Measurements from ENCODE around the gene B4GAT1.
A peak's percentile ranks its signal among the peaks of the same experiment; 100 is the strongest.

B4GAT1 gene

DNA sequence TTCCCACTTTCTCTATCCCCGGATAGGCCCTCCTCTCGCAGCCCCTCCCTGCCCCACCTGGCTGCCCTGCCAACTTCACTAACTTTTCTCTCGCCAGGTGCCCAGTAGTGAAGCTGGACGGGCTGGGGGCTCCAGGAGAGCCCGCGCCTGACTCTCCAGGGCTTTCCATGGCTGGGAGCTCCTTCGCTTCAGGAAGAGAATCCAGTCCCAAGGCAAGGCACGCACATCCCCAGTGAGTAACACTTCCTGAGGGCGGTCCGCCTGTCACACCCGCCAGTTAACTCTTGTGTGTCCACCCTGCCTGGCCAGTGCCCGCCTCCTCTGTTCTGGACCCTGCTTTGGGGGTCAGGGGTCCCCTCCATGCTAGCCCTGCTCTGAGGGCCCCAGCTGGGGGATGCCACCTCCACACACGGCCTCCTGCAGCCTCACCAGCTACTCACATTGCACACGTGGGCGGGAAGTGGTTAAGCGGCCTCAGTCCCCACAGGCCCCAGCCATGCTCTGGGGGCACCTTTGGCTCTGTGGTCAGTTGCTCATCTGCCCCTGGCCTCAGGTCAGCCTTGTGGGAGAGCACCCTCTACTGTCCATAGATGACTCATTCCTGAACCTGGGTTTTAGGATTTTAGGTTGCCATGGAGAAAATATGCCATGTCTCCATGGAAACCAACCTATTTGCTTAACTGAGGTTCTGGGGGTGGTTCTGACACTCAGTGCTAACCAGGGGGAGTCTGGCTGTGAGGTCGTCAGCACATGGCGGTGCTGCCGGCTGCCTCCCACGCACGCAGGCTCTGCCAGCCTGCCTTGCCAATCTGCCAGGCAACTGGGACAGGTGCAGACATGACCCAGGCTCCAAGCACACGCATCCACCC, 11.0 kb downstream of the B4GAT1 start, which contains the start of gene RIN1:
Gene RIN1, minus strand, starts transcription at position 201 of the 869 bp plus-strand sequence. Its CDS starts 32 bp downstream, at position 169.
- DNase-seq, result no peak

DNA sequence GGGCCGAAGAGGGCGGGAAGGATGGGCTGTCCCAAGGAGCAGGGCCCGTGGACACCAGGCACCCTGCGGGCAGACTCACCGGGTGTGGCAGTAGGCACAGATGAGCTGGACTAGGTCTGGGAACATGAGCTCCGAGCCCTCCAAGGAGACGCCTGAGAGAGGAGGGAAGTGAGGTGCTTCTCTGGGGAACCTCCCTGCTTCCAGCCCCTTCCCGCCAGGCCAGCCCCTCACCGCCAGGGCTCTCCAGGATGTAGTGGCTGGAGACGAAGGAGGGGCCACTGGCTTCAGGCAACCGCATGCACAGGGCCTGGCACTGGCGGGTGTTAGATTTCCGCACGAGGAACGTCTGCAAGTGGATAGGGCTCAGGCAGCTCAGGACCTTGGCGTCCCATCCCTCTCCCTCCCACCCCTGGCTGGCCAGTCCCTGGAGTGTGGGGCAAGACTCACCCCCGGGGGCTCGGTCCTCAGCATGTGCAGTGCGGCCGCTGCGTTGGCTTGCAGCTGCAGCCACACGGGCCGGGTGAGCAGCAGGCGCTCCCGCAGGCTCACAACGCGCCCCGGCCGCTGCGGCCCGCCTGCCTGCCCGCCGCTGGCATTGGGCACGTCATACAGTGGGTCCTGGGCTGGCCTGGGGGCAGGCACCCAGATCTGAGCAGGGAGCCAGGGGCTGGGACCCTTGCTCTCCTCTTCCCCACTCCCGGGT, 11.7 kb downstream of the B4GAT1 start:
- no peak for DNase-seq

DNA sequence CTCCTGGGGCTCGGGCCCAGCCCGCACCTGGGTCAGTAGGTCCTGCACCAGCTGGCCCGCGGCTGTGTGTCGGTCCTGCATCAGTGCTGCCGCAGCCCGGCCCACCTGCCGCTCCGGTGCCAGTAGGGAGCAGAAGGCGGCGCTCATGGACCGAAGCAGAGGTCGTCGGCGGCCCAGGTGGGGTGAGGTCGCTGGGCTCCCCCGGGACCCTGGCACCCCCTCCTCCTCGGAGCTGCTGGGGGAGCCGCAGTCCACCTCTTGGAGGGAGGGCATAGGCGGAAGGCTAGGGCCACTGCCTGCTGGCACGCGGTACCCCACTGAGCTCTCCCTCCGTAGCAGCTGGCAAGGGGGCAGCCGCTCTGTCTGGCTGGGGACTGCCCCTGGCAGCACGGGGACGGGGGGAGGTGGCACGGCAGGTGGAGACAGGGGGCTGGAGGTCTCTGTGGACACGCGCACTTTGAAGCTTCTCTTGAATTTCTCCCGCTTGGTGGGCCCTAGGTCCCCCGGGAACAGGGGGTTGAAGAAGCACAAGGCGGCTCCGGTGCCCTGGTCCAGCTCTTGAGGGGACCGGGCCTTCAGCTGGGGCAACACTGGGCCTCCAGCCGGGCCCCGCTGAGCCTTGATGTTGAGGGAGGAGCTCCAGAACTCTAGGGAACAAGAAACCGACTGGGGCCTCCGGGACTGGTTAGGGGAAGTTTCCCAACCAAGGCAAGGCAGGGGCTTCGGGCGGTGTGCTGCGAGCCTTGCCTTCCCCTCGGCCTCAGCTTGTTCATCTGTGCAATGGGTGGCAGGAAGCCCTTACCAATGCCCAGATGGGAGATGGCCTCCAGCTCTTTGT, 12.6 kb downstream of the B4GAT1 start:
- DNase-seq, result no peak

DNA sequence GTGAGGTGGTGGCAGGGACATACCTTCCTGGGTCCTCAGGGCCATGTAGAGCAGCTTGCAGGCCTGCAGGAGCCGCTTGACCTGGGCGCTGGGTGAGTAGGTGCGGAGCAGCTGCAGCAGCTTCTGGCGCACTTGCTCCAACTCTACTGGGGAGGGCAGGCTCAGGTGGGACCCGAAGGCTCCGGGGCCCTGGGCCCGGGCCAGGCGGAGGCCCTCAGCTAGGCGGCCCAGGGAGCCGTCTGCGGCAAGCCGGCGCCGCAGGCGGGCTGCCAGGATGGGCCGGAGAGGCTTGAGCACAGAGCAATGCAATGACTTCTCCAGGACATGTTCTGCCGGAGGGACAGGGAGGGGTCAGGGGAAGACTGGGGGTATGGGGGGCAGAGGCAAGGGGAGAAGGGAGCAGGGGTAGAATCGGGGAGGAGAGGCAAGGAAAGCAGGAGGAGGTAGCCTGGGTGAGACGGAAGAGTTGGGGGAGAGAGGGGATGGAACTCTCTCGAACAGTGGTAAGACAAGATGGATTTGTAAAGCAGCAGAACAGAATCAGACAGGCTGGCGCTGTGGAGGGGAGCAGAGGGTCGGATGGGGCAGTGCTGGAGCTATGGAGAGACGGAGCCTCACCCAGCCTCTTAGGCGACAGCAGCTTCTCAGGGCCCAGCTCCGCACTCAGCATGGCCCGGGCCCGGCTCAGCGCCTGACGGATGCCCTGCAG, 13.4 kb downstream of the B4GAT1 start:
- DNase-seq, result no peak

DNA sequence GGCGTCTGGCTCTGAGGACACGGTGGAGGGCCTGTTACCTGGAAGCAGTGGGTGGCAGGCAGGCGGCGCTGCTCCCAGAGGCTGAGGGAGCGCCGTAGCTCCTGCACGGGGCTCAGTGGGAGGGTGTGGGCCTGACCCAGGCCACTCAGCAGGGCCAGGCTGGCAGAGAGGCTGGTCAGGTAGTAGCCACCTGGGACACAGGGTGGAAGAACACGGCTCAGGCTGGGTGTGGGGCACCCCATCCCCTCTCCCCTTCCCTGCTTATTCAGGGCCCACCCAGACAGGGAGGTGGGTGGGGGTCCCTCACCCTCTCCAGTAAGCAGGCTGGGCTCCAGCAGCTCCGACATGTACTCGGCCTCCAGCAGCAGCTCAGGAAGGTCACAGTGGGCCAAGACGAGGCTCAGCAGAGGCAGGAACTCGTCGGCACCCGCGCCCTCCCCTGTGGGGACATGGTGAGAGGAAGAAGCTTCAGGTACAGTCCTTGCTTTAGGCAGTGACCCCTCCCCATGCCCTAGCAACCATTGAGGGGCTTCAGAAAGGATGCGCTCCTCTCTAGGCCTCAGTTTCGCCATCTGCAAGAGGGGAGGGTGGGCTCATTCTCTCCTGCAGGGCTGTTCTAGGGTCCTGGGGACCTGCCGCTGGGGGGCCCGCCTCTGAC, 14.1 kb downstream of the B4GAT1 start:
- no peak for DNase-seq

DNA sequence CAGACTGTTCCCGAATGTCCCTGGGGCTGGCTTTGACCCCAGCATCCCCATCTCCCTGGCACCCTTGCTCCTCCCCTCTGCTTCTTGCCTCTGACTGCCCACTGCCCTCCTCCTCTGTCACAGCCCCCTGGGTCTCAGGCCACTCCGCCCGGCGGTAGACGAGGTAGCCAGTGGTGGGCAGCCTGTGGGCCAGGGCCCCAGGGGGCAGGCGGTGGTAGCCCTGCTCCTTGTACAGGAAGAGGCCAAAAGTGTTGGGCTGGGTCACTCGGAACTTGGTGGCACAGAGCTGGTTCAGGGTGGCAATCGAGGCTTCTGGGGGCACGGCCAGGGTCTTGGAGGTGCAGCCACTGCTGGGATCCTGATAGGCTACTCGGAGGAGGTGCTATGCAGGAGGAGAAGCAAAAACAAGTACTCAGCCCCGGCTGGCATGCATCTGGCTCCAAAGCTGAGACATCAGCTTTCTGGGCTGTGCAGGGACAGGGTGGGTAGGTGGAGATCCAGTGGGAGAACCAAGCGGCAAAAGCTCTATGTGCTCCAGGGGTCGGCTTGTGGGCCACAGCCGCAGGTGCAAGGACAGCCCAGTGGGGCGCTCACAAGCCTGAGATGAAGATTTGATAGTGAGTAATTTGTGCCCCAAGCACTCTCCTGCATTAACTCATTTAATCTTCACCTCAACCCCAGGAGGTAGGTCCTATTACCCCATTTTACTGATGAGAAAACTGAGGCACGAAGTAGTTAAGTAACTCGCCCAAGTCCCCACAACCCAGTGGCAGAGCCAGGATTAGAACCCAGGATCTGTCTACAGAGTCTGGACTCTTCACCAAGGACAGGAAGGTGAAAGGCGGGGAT, 14.8 kb downstream of the B4GAT1 start:
- no peak for DNase-seq

DNA sequence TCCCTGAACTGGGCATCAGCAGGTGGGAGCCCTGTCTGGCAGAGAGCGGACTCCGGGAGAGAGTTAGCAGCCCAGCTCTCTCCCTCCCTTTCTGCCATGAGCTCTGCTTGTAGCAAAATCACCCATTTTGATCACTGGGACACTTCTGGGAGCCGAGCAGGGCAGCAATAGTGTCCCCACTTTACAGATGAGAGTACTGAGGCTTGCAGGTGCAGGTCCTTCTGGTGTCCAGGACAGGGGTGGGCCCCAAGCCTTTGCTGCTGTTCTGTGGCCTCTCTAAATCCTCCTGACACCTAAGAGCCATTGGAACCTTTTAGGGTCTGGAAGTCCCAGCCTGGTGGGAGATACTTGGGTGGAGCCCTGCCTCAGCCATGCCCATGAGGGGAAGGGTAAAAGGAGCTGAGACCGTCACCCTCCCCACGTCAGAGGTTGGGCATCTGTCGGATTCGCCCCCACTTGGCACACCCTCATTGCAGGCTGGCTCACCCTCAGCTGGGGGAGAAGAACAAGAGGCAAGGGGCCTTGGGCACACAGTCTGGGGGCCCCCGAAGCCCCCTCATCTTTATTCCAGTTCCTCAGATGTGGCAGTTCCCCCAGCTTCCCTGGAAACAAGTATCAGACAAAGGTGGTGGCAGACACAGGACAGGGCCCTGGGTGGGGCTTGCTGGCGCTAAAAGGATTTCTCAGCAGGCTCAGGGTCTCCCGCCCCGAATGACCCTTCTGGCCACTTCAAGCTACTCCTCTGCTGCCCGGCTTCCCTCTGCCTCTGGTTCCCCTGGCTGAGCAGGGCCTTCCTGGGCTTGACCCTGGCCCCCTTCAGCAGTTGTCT, 15.7 kb downstream of the B4GAT1 start:
- DNase-seq, result no peak

DNA sequence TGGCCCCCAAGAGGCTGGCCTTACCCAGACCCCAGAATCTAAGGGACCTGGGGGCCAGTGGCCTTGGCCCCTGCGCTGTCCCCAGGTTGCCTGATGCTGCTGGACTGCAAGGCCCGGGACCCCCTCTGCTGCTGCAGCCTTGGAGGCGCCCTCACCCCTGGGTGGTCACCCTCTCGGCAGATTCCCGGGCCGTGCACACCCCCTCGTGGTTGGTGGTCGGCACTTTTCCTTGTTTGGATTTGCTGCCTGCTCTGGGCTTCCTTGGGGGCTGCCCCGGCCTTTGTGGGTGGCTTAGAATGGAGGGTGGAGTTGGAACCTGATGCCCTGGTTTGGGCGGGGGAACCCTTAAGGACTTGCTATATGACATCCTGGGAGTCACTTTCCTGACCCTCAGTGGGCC, 16.5 kb downstream of the B4GAT1 start:
- no peak for DNase-seq

DNA sequence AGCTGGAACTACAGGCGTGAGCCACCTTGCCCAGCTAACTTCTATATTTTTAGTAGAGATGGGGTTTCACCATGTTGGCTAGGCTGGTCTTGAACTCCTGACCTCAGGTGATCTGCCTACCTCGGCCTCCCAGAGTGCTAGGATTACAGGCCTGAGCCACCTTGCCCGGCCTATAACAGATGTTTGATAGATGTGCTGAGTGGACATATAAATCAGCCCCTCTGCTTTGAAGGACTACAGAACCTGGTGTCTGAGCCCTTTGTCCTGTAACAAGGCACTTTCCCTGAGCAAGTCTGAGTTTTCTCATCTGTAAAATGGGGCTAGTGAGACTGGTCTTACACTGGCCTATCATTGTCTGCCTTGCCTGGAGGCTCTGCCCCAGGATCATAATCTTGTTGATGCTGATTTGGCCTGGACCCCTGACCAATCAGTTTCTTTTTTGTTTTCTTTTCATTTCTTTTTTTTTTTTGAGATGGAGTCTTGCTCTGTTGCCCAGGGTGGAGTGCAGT, 18.2 kb downstream of the B4GAT1 start:
- DNase-seq, result no peak

DNA sequence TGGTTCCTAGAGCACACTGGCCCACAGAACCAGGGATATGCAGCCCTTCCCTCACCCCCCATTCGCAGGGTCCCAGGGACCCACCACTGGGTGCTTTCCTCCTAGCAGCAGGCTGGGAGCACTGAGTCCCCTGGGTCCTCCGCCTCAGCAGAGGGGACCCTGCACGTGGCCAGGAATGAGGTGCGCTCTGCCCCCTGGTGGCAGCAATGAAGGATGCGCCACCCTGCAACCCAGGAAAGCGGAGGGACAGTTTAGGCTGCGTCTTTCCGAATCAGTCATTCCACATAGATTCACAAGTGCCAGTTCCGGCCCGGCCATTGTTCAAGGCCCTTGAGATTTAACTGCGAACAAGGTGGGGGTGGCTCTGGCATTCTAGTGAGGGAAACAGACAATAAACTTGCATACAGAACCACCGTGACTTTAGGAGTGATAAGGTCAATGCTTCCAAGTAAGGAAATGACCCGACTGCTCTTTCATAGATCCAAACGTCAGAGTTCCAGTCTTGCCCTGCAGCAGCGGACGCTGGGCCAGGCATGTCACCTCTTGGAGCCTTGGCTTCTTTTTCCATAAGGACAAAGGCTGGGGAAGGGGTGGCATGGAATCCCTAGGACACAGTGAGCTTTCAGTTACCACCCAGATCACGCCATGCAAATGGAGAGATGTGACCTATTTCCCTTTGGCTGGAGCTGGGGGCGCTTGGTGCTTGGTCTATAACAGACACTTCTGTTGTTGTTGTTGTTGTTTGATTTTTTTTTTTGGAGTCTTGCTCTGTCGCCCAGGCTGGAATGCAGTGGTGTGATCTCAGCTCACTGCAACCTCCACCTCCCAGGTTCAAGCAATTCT, 18.9 kb downstream of the B4GAT1 start:
- DNase-seq, result peak; percentile 83

DNA sequence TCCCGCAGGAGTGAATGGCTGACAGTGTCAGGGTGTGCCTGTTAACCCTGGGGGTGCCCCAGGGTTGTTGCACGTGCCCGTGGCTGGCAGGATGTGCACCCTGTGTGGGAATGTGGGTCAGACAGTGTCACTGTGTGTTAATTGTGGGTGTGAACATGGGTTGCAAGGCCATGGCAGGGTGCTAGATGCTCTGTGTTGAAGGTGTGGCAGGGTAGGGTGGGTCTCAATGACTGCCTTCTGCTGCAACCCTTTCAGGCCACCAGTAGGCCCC, 19.5 kb downstream of the B4GAT1 start:
- no peak for DNase-seq

DNA sequence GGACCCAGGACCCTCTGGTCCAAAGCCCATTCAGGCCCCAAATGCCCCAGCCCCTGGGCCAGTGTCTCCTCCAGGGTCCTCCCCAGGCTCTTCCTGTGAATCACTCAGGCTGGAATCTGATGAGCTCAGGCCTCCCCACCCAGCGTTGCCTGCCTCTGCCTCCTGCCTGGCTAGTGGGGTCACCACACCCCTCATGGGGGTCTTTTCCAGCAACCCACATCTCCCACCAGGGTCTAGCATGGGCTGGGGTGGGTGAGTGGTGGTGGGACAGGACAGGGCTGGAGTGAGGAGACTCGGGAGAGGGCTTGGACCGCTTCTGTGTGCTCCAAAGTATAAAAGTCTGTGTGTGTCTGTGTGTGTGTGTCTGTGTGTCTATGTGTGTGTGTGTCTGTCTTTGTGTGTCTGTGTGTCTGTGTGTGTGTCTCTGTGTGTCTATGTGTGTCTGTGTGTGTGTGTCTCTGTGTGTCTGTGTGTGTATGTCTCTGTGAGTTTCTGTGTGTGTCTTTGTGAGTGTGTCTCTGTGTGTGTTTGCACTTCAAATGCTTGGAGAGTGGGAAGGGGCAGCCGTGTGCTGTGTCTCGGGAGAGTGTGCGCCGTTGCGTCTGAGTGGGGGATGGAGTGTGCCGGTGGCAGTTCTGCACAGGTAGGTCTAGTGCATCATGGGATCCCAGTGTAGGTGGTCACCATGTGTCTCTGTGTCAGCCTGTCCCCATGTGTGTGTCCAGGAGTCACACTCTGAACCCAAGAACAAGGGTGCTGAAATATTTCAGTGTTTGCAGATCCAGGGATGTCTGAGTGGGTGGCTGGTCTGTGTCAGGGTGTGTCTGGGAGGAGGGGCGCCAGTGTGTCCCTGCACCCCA, 20.0 kb downstream of the B4GAT1 start:
- no peak for DNase-seq

DNA sequence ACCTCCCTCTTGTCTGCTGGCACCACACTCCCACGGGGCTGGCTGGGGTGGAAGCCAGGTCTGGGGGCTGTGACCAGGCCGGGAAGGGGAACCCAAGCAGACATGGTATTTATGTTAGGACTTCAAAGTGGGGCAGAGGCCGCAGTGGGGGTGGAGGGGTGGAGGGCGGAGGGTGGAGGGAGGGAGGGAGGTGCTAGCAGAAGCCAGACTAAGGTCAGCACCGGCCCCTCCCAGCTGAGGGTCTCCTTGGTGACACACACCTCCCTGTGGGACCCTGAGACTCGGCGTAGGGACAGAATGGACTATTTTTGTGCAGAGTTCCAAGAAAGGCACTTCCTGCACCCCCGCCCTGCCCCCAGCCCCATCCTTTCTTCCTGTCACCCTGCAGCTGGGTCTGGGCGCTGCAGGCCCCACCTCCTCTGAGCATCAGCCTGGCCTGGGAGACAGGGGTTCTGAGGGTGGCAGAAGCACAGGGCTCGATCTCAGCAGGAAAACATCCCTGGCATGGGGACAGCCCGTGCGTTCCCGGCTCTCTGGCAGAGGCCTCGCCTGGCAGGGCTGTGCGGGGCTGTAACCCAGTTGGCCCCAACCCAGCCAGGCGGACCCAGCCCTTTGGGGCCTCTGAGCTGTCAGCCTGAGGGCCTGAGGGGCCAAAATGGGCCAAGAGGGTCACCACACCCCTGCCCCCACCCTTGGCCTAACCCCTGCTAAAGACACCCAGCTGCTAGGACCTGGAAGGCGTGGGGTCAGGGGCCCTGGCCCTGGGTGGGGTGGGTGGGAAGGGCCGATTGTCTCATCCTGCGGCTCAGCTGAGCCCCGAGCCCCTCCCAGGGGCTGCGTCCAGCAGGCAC, 20.9 kb downstream of the B4GAT1 start:
- DNase-seq, result no peak

DNA sequence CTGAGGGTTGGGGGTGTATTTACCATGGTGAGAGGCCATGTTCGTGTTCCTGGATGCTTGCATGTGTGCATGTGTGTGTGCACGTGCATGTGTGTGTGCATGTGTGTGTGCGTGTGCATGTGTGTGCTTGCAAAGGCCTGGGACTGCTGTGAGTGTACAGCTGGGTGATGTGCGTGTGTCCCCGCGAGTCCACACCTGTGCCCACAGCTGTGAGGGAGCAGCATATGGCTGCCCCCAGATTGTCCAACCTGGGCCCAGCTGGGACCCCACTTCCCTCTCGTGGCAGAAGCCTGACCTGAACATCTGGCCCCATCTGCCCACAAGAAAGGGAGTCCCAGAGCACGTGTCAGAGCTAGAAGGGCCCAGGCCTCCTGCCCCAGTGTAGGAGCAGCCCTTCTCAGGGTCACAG, 22.2 kb downstream of the B4GAT1 start:
- DNase-seq, result peak; percentile 71

DNA sequence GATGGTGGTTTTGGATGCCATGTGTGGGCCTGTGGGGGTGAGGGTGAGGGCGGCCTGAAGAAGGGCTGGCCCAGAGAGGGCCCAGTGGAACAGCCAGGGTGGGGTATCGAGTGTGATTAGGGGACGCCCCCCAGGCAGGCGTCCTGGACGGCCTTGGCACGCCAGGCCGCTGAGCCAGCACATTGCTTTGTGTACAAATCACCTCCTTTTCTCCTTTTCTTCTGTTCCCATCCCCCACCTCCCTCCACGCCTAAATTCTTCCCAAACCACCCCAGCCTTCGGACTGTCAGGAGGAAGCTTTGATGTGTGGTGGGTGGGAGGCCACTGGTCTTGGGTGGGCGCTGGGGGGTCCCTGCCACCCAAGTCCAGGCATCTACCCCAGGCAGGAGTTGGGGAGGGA, 22.8 kb downstream of the B4GAT1 start:
- no peak for DNase-seq

DNA sequence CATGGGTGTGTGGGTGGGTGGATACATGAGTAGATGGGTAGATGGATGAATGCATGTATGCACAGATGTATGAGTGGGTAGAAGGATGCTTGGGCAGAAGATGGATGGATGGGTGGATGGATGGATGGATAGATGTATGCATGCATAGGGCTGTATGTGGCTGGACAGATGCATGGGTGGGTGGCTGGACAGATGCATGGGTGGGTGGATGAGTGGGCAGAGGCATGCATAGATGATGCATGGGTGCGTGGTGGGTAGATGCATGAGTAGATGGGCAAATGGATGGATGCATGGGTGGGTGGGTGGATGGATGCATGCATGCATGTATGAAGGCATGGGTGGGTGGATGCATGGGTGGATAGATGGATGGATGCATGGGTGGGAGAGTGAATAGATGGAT, 23.7 kb downstream of the B4GAT1 start:
- no peak for DNase-seq

DNA sequence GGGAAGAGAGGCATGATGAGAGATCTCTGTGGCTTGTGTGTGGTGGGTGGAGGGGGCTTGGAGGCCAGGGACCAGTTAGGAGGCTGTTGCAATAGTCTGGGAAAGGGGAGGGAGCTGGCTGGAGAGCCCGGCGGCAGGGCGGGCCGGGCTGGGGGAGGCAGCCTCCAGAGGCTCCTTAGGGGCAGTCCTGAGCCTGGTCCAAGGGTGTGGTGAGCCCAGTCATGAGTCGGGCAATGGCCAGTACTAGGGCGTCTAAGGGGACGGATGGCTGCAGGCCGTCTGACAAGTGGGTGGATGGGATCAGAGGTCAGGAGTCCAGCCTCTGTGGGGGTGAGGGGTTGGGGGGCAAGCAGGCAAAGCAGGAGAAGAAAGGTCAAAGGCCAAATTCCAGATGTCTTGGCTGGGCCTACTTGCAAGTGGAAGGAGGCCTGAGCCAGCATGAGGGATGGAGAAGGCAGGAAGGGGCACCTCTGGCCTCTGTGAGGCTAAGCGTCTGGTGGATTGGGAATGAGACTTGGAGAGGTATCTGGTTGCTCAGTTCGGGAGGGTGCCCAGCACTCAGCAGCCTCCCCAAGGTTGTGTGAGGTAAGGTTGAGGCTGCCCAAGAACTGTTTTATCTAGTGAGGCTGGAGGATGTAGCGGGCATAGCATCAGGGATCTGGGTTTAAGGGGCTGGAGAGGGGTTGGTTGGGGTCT, 24.5 kb downstream of the B4GAT1 start:
- DNase-seq, result no peak

All from RPMI8226 (cell line).